Coronary artery (tissue), 2 donors: ENCODE data around the gene RSAD1.

Experiments used
- DNase-seq: peaks from one replicate; pipeline ENCODE4 v3.0.0-alpha.2; 2017; ENCODE audit warnings: low spot score
- H3K27ac ChIP-seq, 2 donors: fragments of 200-600 bp; sonication (generic); one replicate each; pipeline ENCODE4 v1.5.1; 2016 to 2019
- H3K4me3 ChIP-seq: fragments of 200-600 bp; sonication (generic); 2 replicates; pipeline ENCODE4 v1.5.1; 2016; ENCODE audit warnings: mild to moderate bottlenecking, moderate library complexity
- TF ChIP-seq, protein P1 (sequence below): fragments of 200-600 bp; sonication (generic); IDR thresholded peaks from one replicate; pipeline ENCODE4 v1.5.1; 2019; ENCODE audit warnings: antibody characterized with exemption

Gene RSAD1

DNA sequence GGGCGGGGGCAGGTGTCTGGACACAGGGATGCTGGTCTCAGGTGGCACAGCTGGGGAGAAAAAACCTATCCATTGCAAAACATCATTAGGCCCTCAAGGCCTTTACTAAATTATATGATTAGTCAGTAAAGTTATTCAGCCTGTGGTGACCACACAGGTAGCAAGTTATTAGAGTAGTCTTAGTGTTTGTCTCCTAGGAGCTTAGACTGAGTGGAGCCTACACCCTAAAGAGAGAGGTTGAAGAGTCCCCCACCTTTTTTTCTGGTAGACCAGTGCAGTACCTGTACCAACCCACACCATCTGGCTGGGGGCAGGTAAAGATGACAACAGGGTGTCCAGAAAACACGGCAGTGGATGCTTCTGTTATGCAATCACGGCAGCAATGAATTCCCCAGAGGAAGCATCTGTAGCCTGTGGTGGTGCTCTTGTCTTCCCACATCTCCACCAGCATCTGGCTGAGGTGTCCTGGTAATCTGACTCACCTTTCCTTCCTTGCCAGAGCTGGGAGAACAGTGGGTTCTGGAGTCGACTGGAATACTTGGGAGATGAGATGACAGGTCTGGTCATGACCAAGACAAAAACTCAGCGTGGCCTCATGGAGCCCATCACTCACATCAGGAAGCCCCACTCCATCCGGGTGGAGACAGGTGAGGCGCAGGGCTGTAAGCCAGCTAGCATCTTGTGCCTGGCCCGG is 40.6 kb downstream of the RSAD1 start:
- no peak for DNase-seq
- Histone ChIP-seq H3K27ac (no peak overlapping the region), H3K4me3 (no peak overlapping the region)
- TF ChIP-seq, protein P1, sequence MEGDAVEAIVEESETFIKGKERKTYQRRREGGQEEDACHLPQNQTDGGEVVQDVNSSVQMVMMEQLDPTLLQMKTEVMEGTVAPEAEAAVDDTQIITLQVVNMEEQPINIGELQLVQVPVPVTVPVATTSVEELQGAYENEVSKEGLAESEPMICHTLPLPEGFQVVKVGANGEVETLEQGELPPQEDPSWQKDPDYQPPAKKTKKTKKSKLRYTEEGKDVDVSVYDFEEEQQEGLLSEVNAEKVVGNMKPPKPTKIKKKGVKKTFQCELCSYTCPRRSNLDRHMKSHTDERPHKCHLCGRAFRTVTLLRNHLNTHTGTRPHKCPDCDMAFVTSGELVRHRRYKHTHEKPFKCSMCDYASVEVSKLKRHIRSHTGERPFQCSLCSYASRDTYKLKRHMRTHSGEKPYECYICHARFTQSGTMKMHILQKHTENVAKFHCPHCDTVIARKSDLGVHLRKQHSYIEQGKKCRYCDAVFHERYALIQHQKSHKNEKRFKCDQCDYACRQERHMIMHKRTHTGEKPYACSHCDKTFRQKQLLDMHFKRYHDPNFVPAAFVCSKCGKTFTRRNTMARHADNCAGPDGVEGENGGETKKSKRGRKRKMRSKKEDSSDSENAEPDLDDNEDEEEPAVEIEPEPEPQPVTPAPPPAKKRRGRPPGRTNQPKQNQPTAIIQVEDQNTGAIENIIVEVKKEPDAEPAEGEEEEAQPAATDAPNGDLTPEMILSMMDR, result no peak

GRCh38 chr17:50520483-50520882 is 41.8 kb downstream of the RSAD1 start:
- Histone ChIP-seq H3K4me3 (no peak overlapping the region), H3K27ac (no peak overlapping the region)
- DNase-seq, result no peak
- TF ChIP-seq, protein P1, result no peak

DNA sequence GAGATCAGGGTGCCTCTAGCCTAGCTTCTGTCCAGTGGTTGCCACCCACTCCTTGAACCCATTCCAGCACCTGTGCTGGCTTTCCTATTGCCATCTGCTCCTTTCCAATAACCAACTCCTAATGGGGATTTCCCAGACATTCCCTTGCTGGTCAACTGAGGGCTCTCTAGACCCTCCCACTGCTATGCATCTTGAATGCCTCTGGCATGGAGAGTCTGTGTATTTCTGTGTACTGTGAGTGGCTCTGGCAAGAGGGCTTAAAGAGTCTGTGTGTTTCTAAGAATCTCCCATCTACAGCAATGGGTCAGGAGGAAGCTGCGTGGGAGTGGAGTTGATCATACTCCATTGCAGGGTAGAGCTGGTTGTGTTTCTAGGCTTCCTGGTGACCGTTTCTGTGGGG is 42.9 kb downstream of the RSAD1 start:
- TF ChIP-seq, protein P1, result no peak
- Histone ChIP-seq H3K4me3 (no peak overlapping the region), H3K27ac (no peak overlapping the region)
- no peak for DNase-seq

DNA sequence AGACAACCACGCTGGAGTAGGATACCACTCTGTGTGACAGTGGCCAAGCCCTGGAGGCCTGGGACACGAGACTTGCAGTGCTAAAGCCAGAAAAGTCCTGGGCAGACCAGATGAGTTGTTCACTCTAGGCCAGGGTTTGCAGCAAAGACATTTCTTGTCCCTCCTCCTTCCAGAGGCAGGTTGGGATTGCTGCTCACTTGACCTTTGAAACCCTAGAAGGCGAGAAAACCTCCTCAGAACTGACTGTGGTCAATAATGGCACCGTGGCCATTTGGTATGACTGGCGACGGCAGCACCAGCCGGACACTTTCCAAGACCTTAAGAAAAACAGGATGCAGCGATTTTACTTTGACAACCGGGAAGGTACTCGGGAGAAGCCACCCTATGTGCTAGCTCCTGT is 44.1 kb downstream of the RSAD1 start:
- TF ChIP-seq, protein P1, result no peak
- DNase-seq, result no peak
- H3K27ac ChIP-seq, result no peak overlapping the region
- no peak overlapping the region for H3K4me3 ChIP-seq

DNA sequence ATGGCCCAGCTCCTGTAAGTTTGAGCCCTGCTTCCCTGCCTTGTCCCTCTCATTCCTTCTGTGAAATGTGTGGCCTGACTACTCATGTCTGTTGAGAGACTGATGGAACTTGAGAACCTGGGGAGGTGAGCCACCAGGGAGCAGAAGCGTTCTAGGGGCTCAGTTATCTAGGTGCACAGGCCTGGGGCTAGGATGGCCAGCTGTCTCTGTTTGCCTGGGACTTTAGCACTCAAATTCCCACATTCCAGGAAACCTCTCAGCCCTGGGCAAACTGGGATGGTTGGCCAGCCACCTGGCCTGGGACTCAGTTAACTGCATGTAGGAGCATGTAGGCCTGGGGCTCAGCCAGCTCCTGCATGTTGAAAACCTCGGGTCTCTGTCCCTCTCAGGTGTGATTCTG is 44.5 kb downstream of the RSAD1 start:
- H3K27ac ChIP-seq, result no peak overlapping the region
- no peak for DNase-seq
- no peak overlapping the region for H3K4me3 ChIP-seq
- TF ChIP-seq, protein P1, result no peak

DNA sequence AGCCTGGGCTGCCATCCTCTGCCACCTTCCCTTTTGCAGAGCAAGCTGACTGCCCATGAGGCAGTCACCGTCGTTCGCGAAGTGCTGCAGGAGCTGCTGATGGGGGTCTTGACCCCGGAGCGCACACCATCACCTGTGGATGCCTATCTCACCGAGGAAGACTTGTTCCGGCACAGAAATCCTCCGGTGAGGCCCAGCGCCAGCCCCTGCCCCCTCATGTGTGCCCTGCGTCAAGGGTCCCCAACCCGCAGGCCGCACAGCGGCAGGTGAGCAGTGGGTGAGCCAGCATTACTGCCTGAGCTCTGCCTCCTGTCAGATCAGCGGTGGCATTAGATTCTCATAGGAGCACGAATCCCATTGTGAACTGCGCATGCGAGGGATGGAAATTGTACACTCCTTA is 46.2 kb downstream of the RSAD1 start:
- DNase-seq, result no peak
- TF ChIP-seq, protein P1, result no peak
- Histone ChIP-seq H3K27ac (no peak overlapping the region), H3K4me3 (no peak overlapping the region)

- H3K4me3 ChIP-seq, result no peak overlapping the region
- DNase-seq, result no peak
- TF ChIP-seq, protein P1, result no peak
- H3K27ac ChIP-seq, result no peak overlapping the region
Observed at GRCh38 chr17:50527155-50527762, 48.6 kb downstream of the RSAD1 start.
